ENCODE measurements around the gene TCAF1. TPM values are rescaled to one million over a fixed set of nuclear protein-coding genes. Genes with fewer than 3 reads are reported as not detected.

The TCAF1 gene
- total RNA-seq, 4 donors from 2014 or later, result 26.6 to 56.7 (median 30.7) TPM

- Histone ChIP-seq H3K9me3 (no peaks in the 10 kb centered on the region), H3K4me3 (no peak overlapping the region), H3K27me3 (no peaks in the 10 kb centered on the region), H3K27ac (no peak overlapping the region), H3K4me1 (no peaks in the 10 kb centered on the region), H3K36me3 (no peaks in the 10 kb centered on the region)
- TF ChIP-seq CTCF (IDR thresholded peaks at IDR 0.05) (no peak), POLR2A (IDR thresholded peaks at IDR 0.05) (no peak), POLR2AphosphoS5 (IDR thresholded peaks at IDR 0.05) (no peak), EP300 (IDR thresholded peaks at IDR 0.05) (no peak)
- no peak for DNase-seq (ENCODE audit: low spot score in 2 of 2)
- WGBS, result 98% methylated on average over 1 of the region's 1 CpG
Measured at GRCh38 chr7:143929224-143929920, 27.4 kb upstream of the TCAF1 start.

- no peaks in the 10 kb centered on the region for H3K27me3 ChIP-seq
- H3K36me3 ChIP-seq, result no peaks in the 10 kb centered on the region
- no peak for DNase-seq (ENCODE audit: low spot score in 2 of 2)
- H3K4me3 ChIP-seq, result no peak overlapping the region
- no peak overlapping the region for H3K27ac ChIP-seq
- 40% methylated on average over 1 of the region's 1 CpG for WGBS
- H3K4me1 ChIP-seq, result no peaks in the 10 kb centered on the region
- no peaks in the 10 kb centered on the region for H3K9me3 ChIP-seq
- no peak for TF ChIP-seq POLR2A (IDR thresholded peaks at IDR 0.05)
- TF ChIP-seq CTCF (IDR thresholded peaks at IDR 0.05), result no peak
- no peak for TF ChIP-seq EP300 (IDR thresholded peaks at IDR 0.05)
Measured at GRCh38 chr7:143924851-143925250, 22.9 kb upstream of the TCAF1 start.

GRCh38 chr7:143914938-143915652, 13.1 kb upstream of the TCAF1 start:
- DNase-seq (ENCODE audit: low spot score in 2 of 2), result no peak
- Histone ChIP-seq H3K9me3 (no peaks in the 10 kb centered on the region), H3K4me3 (no peak overlapping the region), H3K27ac (no peak overlapping the region), H3K27me3 (no peaks in the 10 kb centered on the region), H3K36me3 (no peaks in the 10 kb centered on the region), H3K4me1 (no peaks in the 10 kb centered on the region)
- TF ChIP-seq EP300 (IDR thresholded peaks at IDR 0.05) (no peak), POLR2A (IDR thresholded peaks at IDR 0.05) (no peak), POLR2AphosphoS5 (IDR thresholded peaks at IDR 0.05) (no peak), CTCF (IDR thresholded peaks at IDR 0.05) (no peak)
- WGBS, result 77% methylated on average over 7 of the region's 7 CpGs

GRCh38 chr7:143913945-143914615, 12.1 kb upstream of the TCAF1 start:
- Histone ChIP-seq H3K4me3 (no peak overlapping the region), H3K36me3 (no peaks in the 10 kb centered on the region), H3K9me3 (no peaks in the 10 kb centered on the region), H3K4me1 (no peaks in the 10 kb centered on the region), H3K27ac (no peak overlapping the region), H3K27me3 (no peaks in the 10 kb centered on the region)
- DNase-seq (ENCODE audit: low spot score in 2 of 2), result no peak
- TF ChIP-seq POLR2AphosphoS5 (IDR thresholded peaks at IDR 0.05), result no peak
- TF ChIP-seq CTCF (IDR thresholded peaks at IDR 0.05), result no peak
- no peak for TF ChIP-seq EP300 (IDR thresholded peaks at IDR 0.05)
- no peak for TF ChIP-seq POLR2A (IDR thresholded peaks at IDR 0.05)
- WGBS, result 90% methylated on average over 3 of the region's 3 CpGs

All from suprapubic skin (tissue), 4 donors.